Lower leg skin (tissue), 3 donors: ENCODE measurements around the gene TM9SF4.

Source experiments
- CTCF ChIP-seq, 3 donors: fragments of 450-650 bp; IDR thresholded peaks; one replicate each; pipeline ENCODE4 v1.5.1; 2016; ENCODE audit warnings: antibody characterized with exemption in 3 of 3, mild to moderate bottlenecking in 3 of 3, moderate library complexity in 2 of 3
- POLR2A ChIP-seq, 2 donors: fragments of 450-650 bp; IDR thresholded peaks; one replicate each; pipeline ENCODE4 v1.6.1; 2016 to 2017; ENCODE audit warnings: antibody characterized with exemption in 2 of 2, mild to moderate bottlenecking in 1 of 2, moderate library complexity in 1 of 2

- no peak for TF ChIP-seq CTCF (IDR thresholded peaks at IDR 0.05)
- no peak for TF ChIP-seq POLR2A (IDR thresholded peaks at IDR 0.05)
These were observed 41.3 kb upstream of the TM9SF4 start for GRCh38 chr20:32068174-32068573.
